HEK293 (cell line): ENCODE results near the gene MPV17L2.

Experiments used
- CTCF ChIP-seq: fragments of 450-650 bp; formaldehyde crosslinking; IDR thresholded peaks from 2 replicates; pipeline ENCODE4 v1.5.1; 2016; ENCODE audit warnings: missing biosample characterization, missing genetic modification characterization
- ELK4 ChIP-seq: IDR thresholded peaks from 2 replicates; pipeline ENCODE4 v1.6.1; 2011; ENCODE audit warnings: mild to moderate bottlenecking, low read depth, low read length, borderline replicate concordance
- IKZF3 ChIP-seq: fragments of 450-650 bp; IDR thresholded peaks from 2 replicates; pipeline ENCODE4 v1.5.0; 2018; ENCODE audit warnings: missing biosample characterization, mild to moderate bottlenecking, missing genetic modification characterization, moderate library complexity
- KLF10 ChIP-seq: fragments of 450-650 bp; IDR thresholded peaks from 2 replicates; pipeline ENCODE4 v1.5.1; 2018; ENCODE audit warnings: missing biosample characterization, mild to moderate bottlenecking, missing genetic modification characterization
- MZF1 ChIP-seq: fragments of 450-650 bp; formaldehyde crosslinking; IDR thresholded peaks from 2 replicates; pipeline ENCODE4 v1.5.1; 2017; ENCODE audit warnings: missing biosample characterization, missing genetic modification characterization, borderline replicate concordance
- REST ChIP-seq: fragments of 450-650 bp; formaldehyde crosslinking; IDR thresholded peaks from 2 replicates; pipeline ENCODE4 v1.5.1; 2016; ENCODE audit warnings: missing biosample characterization, missing genetic modification characterization
- SETDB1 ChIP-seq: IDR thresholded peaks from one replicate; pipeline ENCODE4 v1.6.1; 2017; ENCODE audit warnings: mild to moderate bottlenecking, low read length, moderate library complexity, mixed read lengths; ENCODE audit not compliant: insufficient read length
- TSHZ1 ChIP-seq: fragments of 450-650 bp; formaldehyde crosslinking; IDR thresholded peaks from 2 replicates; pipeline ENCODE4 v1.5.1; 2016; ENCODE audit warnings: missing biosample characterization, missing genetic modification characterization, borderline replicate concordance
- YY1 ChIP-seq: fragments of 450-650 bp; formaldehyde crosslinking; IDR thresholded peaks from 2 replicates; pipeline ENCODE4 v1.5.1; 2018; ENCODE audit warnings: missing biosample characterization, missing genetic modification characterization
- ZNF223 ChIP-seq: fragments of 450-650 bp; formaldehyde crosslinking; IDR thresholded peaks from 2 replicates; pipeline ENCODE4 v1.5.1; 2016; ENCODE audit warnings: missing biosample characterization, missing genetic modification characterization
- ZNF513 ChIP-seq: fragments of 450-650 bp; IDR thresholded peaks from 2 replicates; pipeline ENCODE4 v1.5.1; 2018; ENCODE audit warnings: missing biosample characterization, missing genetic modification characterization
- ZSCAN23 ChIP-seq: fragments of 450-650 bp; formaldehyde crosslinking; IDR thresholded peaks from 2 replicates; pipeline ENCODE4 v1.5.1; 2016; ENCODE audit warnings: missing biosample characterization, missing genetic modification characterization

GRCh38 chr19:18147396-18147795 is 45.6 kb upstream of the MPV17L2 start:
- TF ChIP-seq ZNF223 (tag by site-specific recombination) (no peak), CTCF (tag by site-specific recombination) (no peak), TSHZ1 (tag by site-specific recombination) (no peak), KLF10 (tag by site-specific recombination) (no peak), SETDB1 (no peak), ZNF513 (no peak), YY1 (tag by site-specific recombination) (no peak), ELK4 (no peak), REST (no peak), MZF1 (no peak), ZSCAN23 (tag by site-specific recombination) (no peak), IKZF3 (tag by site-specific recombination) (no peak)
